H1 (cell line): ENCODE data around the gene AGAP1. TPM values are rescaled to one million over a fixed set of nuclear protein-coding genes. Genes with fewer than 3 reads are reported as not detected.

Source experiments
- RBBP5 ChIP-seq: IDR thresholded peaks from 2 replicates; pipeline ENCODE4 v1.7.1; 2012; ENCODE audit warnings: low read depth, mild to moderate bottlenecking, inconsistent platforms, low read length, moderate library complexity, borderline replicate concordance
- polyA plus RNA-seq, 7 experiments: library from polyadenylated mRNA; depleted of rRNA in 3 of 7; stranded (reverse) in 5 of 7; unstranded in 2 of 7; fragments of >200 nt in 5 of 7; fragments of 200-250 nt in 2 of 7; gene quantifications; 1 replicate in 5 of 7; 2 replicates in 1 of 7; 4 replicates in 1 of 7; pipeline versions ENCODE4 v1.2.1 to v1.2.3, GENCODE V29; 2011 to 2013; ENCODE audit warnings: missing spikeins in 2 of 7, mixed read lengths in 2 of 7
- total RNA-seq: library from RNA; stranded (reverse); fragmentation: NEBNext Ultra II Directional; extraction: Animal tissue kit (Norgen Biotek cat#: 25700); gene quantifications from 2 replicates; pipeline ENCODE4 v1.2.1, GENCODE V29; 2021

AGAP1 gene
- total and polyA plus RNA-seq, 2 of the 8 experiments (the other 6 are each of a cell fraction or from before 2014, with no cell fraction given): 18.1 to 39.4 TPM

GRCh38 chr2:235502336-235502735, 8.5 kb downstream of the AGAP1 start (continued):
- no peak for TF ChIP-seq RBBP5
